Measurements from ENCODE around the gene SOX13.

The SOX13 gene

GRCh38 chr1:204154568-204155255, 81.8 kb downstream of the SOX13 start:
- FAIRE-seq: no peak

- FAIRE-seq: no peak
Measured at GRCh38 chr1:204155881-204156280, 83.0 kb downstream of the SOX13 start.

- no peak for FAIRE-seq
Measured at GRCh38 chr1:204157962-204158361, 85.0 kb downstream of the SOX13 start.

GRCh38 chr1:204161609-204162493, 88.9 kb downstream of the SOX13 start:
- no peak for FAIRE-seq

- no peak for FAIRE-seq
Measured at GRCh38 chr1:204162494-204163074, 89.7 kb downstream of the SOX13 start.

GRCh38 chr1:204166219-204166618, 93.3 kb downstream of the SOX13 start, which contains the start of gene REN:
Gene REN, minus strand, starts transcription at chr1:204166337. Its CDS starts 44 bp downstream, at chr1:204166293.
- no peak for FAIRE-seq

- no peak for FAIRE-seq
Measured at GRCh38 chr1:204167730-204168129, 94.8 kb downstream of the SOX13 start.

- FAIRE-seq: no peak
Measured at GRCh38 chr1:204169858-204170257, 96.9 kb downstream of the SOX13 start.

GRCh38 chr1:204170494-204171155, 97.7 kb downstream of the SOX13 start:
- FAIRE-seq: no peak

- no peak for FAIRE-seq
Measured at GRCh38 chr1:204171751-204172178, 98.8 kb downstream of the SOX13 start.

GRCh38 chr1:204172404-204173029, 99.6 kb downstream of the SOX13 start:
- FAIRE-seq: no peak

- FAIRE-seq: no peak
Measured at GRCh38 chr1:204174958-204175357, 102.0 kb downstream of the SOX13 start.

- FAIRE-seq: no peak
Measured at GRCh38 chr1:204176049-204176448, 103.1 kb downstream of the SOX13 start.

GRCh38 chr1:204177133-204177532, 104.2 kb downstream of the SOX13 start:
- FAIRE-seq: no peak
